K562 (cell line): Measurements from ENCODE around the gene C15orf62. TPM values are rescaled to one million over a fixed set of nuclear protein-coding genes. Genes with fewer than 3 reads are reported as not detected.

Source experiments
- CBX5 ChIP-seq: IDR thresholded peaks from 2 replicates; pipeline ENCODE4 v1.6.1; 2014; ENCODE audit warnings: low read depth, borderline replicate concordance
- CLOCK ChIP-seq: fragments of 250-450 bp; sonication (Bioruptor Pico); IDR thresholded peaks from 2 replicates; pipeline ENCODE4 v1.4.0; 2020; ENCODE audit warnings: mild to moderate bottlenecking, moderate library complexity, borderline replicate concordance
- ETV1 ChIP-seq: fragments of 450-650 bp; conservative IDR thresholded peaks from 2 replicates; pipeline ENCODE4 v1.6.1; 2016; ENCODE audit warnings: missing genetic modification characterization, control low read depth, low read depth, missing compliant biosample characterization
- FOXP1 ChIP-seq: sonication (generic); formaldehyde crosslinking; IDR thresholded peaks from 2 replicates; pipeline ENCODE4 v1.8.0; 2022; ENCODE audit warnings: mild to moderate bottlenecking, missing genetic modification reagents
- HOXB6 ChIP-seq: fragments of 250-450 bp; sonication (Bioruptor Pico); IDR thresholded peaks from 2 replicates; pipeline ENCODE4 v1.5.1; 2022; ENCODE audit warnings: mild to moderate bottlenecking, borderline replicate concordance
- NFYB ChIP-seq: IDR thresholded peaks from 2 replicates; pipeline ENCODE4 v1.6.1; 2011; ENCODE audit warnings: mild to moderate bottlenecking, moderate library complexity; ENCODE audit not compliant: insufficient read length; ENCODE audit errors: extremely low read depth
- RFX5 ChIP-seq: IDR thresholded peaks from 2 replicates; pipeline ENCODE4 v1.6.1; 2011; ENCODE audit warnings: low read depth, mild to moderate bottlenecking, improper control_type of control experiment, low read length
- RHOXF2B ChIP-seq: fragments of 250-450 bp; sonication (Bioruptor Pico); conservative IDR thresholded peaks from 2 replicates; pipeline ENCODE4 v1.5.1; 2021
- TAL1 ChIP-seq: fragments of 450-650 bp; IDR thresholded peaks from 2 replicates; pipeline ENCODE4 v1.6.1; 2016; ENCODE audit warnings: mild to moderate bottlenecking
- ZBTB2 ChIP-seq: fragments of 450-650 bp; IDR thresholded peaks from 2 replicates; pipeline ENCODE4 v1.6.1; 2016; ENCODE audit warnings: antibody characterized with exemption
- ZNF239 ChIP-seq: fragments of 250-450 bp; sonication (Bioruptor Pico); IDR thresholded peaks from 2 replicates; pipeline ENCODE4 v1.4.0; 2020; ENCODE audit warnings: mild to moderate bottlenecking
- ZNF518B ChIP-seq: fragments of 250-450 bp; sonication (Bioruptor Pico); IDR thresholded peaks from 2 replicates; pipeline ENCODE4 v1.5.0; 2021; ENCODE audit warnings: mild to moderate bottlenecking, moderate library complexity
- polyA plus RNA-seq, 8 experiments: library from polyadenylated mRNA; depleted of rRNA in 4 of 8; stranded (reverse) in 5 of 8; unstranded in 3 of 8; fragments of >200 nt; fragmentation: Nextera tagmentation in 2 of 8; fragmentation: Illumina TruSeq in 1 of 8; extraction: Ambion mirVana in 2 of 8; extraction: Trizol in 1 of 8; gene quantifications; 2 replicates each; pipeline versions ENCODE4 v1.2.1 to v1.2.3, GENCODE V29; 2011 to 2014; ENCODE audit warnings: inconsistent platforms in 1 of 8, missing spikeins in 1 of 8
- total RNA-seq, 7 experiments: library from RNA; depleted of rRNA in 6 of 7; stranded (reverse); fragments of >200 nt in 6 of 7; fragmentation: Illumina TruSeq in 2 of 7; extraction: Trizol in 2 of 7; gene quantifications; 2 replicates each; pipeline versions ENCODE4 v1.2.1 to v1.2.3, GENCODE V29; 2011 to 2021; ENCODE audit warnings: low replicate concordance in 1 of 7
- TF ChIP-seq, protein P1 (sequence below): sonication (generic); formaldehyde crosslinking; IDR thresholded peaks from 2 replicates; pipeline ENCODE4 v1.8.0; 2022; ENCODE audit warnings: mild to moderate bottlenecking, low read depth, missing genetic modification reagents
- TF ChIP-seq, protein P2 (sequence below): fragments of 200-400 bp; formaldehyde crosslinking; IDR thresholded peaks from 2 replicates; pipeline ENCODE4 v1.6.1; 2017; ENCODE audit warnings: mild to moderate bottlenecking, low read depth, low read length, moderate library complexity

Gene C15orf62
- total and polyA plus RNA-seq, 9 of the 15 experiments (the other 6 are each of a cell fraction or from before 2014, with no cell fraction given): 0.01 to 0.76 (median 0.30) TPM; not detected in 1

GRCh38 chr15:40762919-40763800 lies 6.6 kb upstream of the C15orf62 start (continued):
- TF ChIP-seq ZBTB2 (peak; percentile 90; the same call in 1 of the 2 replicates), HOXB6 (CRISPR knock-in tag) (no peak), FOXP1 (CRISPR knock-in tag) (peak; percentile 97), ETV1 (tag) (0 out of 2 replicates have a peak, but pooled peaks have one; percentile 23), RFX5 (no peak), ZNF518B (no peak), ZNF239 (CRISPR knock-in tag) (no peak), TAL1 (no peak), NFYB (peak; percentile 49), CBX5 (no peak), CLOCK (no peak), RHOXF2B (no peak)
- TF ChIP-seq, protein P1, sequence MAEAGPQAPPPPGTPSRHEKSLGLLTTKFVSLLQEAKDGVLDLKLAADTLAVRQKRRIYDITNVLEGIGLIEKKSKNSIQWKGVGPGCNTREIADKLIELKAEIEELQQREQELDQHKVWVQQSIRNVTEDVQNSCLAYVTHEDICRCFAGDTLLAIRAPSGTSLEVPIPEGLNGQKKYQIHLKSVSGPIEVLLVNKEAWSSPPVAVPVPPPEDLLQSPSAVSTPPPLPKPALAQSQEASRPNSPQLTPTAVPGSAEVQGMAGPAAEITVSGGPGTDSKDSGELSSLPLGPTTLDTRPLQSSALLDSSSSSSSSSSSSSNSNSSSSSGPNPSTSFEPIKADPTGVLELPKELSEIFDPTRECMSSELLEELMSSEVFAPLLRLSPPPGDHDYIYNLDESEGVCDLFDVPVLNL (CRISPR knock-in tag): 0 out of 2 replicates have a peak, but pooled peaks have one; percentile 25
- TF ChIP-seq, protein P2, sequence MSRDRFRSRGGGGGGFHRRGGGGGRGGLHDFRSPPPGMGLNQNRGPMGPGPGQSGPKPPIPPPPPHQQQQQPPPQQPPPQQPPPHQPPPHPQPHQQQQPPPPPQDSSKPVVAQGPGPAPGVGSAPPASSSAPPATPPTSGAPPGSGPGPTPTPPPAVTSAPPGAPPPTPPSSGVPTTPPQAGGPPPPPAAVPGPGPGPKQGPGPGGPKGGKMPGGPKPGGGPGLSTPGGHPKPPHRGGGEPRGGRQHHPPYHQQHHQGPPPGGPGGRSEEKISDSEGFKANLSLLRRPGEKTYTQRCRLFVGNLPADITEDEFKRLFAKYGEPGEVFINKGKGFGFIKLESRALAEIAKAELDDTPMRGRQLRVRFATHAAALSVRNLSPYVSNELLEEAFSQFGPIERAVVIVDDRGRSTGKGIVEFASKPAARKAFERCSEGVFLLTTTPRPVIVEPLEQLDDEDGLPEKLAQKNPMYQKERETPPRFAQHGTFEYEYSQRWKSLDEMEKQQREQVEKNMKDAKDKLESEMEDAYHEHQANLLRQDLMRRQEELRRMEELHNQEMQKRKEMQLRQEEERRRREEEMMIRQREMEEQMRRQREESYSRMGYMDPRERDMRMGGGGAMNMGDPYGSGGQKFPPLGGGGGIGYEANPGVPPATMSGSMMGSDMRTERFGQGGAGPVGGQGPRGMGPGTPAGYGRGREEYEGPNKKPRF: no peak
